Measurements from ENCODE around the gene GPR4.
A peak's percentile ranks its signal among the peaks of the same experiment; 100 is the strongest.
"Not testable (repeated sequence)": the region's sequence is repeated elsewhere in the genome, so short reads cannot be mapped to it uniquely, and the experiment has no call there.

The GPR4 gene

GRCh38 chr19:45601524-45602374, at the start of gene GPR4:
Gene GPR4 (minus strand): TSS chr19:45602212. CDS start chr19:45591866, 10,346 bp downstream.
- no peak for DNase-seq (ENCODE audit: low read depth, low spot score)

GRCh38 chr19:45650722-45651121, 48.7 kb upstream of the GPR4 start:
- no peak for DNase-seq (ENCODE audit: low read depth, low spot score)

- no peak for DNase-seq (ENCODE audit: low read depth, low spot score)
Observed at GRCh38 chr19:45646345-45646698, 44.3 kb upstream of the GPR4 start.

- peak; percentile 82 for DNase-seq (ENCODE audit: low read depth, low spot score)
Observed at GRCh38 chr19:45645631-45646344, 43.8 kb upstream of the GPR4 start.

- no peak for DNase-seq (ENCODE audit: low read depth, low spot score)
Observed at GRCh38 chr19:45645068-45645630, 43.1 kb upstream of the GPR4 start.

- DNase-seq (ENCODE audit: low read depth, low spot score): no peak
Observed at GRCh38 chr19:45643927-45644771, 42.1 kb upstream of the GPR4 start.

GRCh38 chr19:45643024-45643926, 41.3 kb upstream of the GPR4 start:
- DNase-seq (ENCODE audit: low read depth, low spot score): no peak

- no peak for DNase-seq (ENCODE audit: low read depth, low spot score)
Observed at GRCh38 chr19:45641274-45642105, 39.5 kb upstream of the GPR4 start.

GRCh38 chr19:45640849-45641273, 38.8 kb upstream of the GPR4 start:
- DNase-seq (ENCODE audit: low read depth, low spot score): no peak

- DNase-seq (ENCODE audit: low read depth, low spot score): no peak
Observed at GRCh38 chr19:45638930-45639729, 37.1 kb upstream of the GPR4 start, which contains the start of gene EML2. Gene EML2 (minus strand): TSS chr19:45639397. CDS start chr19:45639376, 21 bp downstream.

GRCh38 chr19:45637890-45638667, 36.1 kb upstream of the GPR4 start:
- DNase-seq (ENCODE audit: low read depth, low spot score): no peak

- DNase-seq (ENCODE audit: low read depth, low spot score): no peak
Observed at GRCh38 chr19:45636902-45637301, 34.9 kb upstream of the GPR4 start.

GRCh38 chr19:45636275-45636674, 34.3 kb upstream of the GPR4 start:
- DNase-seq (ENCODE audit: low read depth, low spot score): no peak

- DNase-seq (ENCODE audit: low read depth, low spot score): no peak
Observed at GRCh38 chr19:45632468-45633196, 30.6 kb upstream of the GPR4 start.

- no peak for DNase-seq (ENCODE audit: low read depth, low spot score)
Observed at GRCh38 chr19:45630463-45630862, 28.5 kb upstream of the GPR4 start.

- DNase-seq (ENCODE audit: low read depth, low spot score): no peak
Observed at GRCh38 chr19:45629704-45630103, 27.7 kb upstream of the GPR4 start.

GRCh38 chr19:45628219-45628618, 26.2 kb upstream of the GPR4 start:
- DNase-seq (ENCODE audit: low read depth, low spot score): not testable (repeated sequence)

All from brain pericyte (primary cell).